CD8-positive, alpha-beta memory T cell (primary cell): ENCODE results near the gene PTPRJ. TPM values are rescaled to one million over a fixed set of nuclear protein-coding genes. Genes with fewer than 3 reads are reported as not detected.
A peak's percentile ranks its signal among the peaks of the same experiment; 100 is the strongest.
"Not testable (repeated sequence)": the region's sequence is repeated elsewhere in the genome, so short reads cannot be mapped to it uniquely, and the experiment has no call there.

Experiments
- CTCF ChIA-PET: fragments of 350-600 bp; sonication (Branson Sonifier 250); formaldehyde crosslinking; loops from one replicate; lab custom pipeline; 2021; ENCODE audit warnings: antibody characterized with exemption; lab: Charles Lee
- POLR2A ChIA-PET: fragments of 350-600 bp; sonication (Branson Sonifier 250); formaldehyde crosslinking; loops from one replicate; lab custom pipeline; 2021; ENCODE audit warnings: antibody characterized with exemption; lab: Charles Lee
- DNase-seq, 5 donors: peaks; one replicate each; pipeline versions ENCODE4 v3.0.0 to v3.0.0-alpha.2; 2020 to 2022; ENCODE audit warnings: mixed read lengths in 1 of 5
- H3K27ac ChIP-seq: one replicate; pipeline ENCODE4 v1.7.0; 2013; ENCODE audit warnings: low read depth, mild to moderate bottlenecking, low read length, moderate library complexity
- H3K27me3 ChIP-seq: 2 replicates; pipeline ENCODE4 v1.7.0; 2013; ENCODE audit warnings: low read length, mild to moderate bottlenecking; ENCODE audit not compliant: insufficient read depth, poor library complexity, severe bottlenecking
- H3K36me3 ChIP-seq: 2 replicates; pipeline ENCODE4 v1.7.0; 2013; ENCODE audit warnings: mild to moderate bottlenecking, low read length, moderate library complexity; ENCODE audit not compliant: insufficient read depth
- H3K4me1 ChIP-seq: 2 replicates; pipeline ENCODE4 v1.7.0; 2013; ENCODE audit warnings: mild to moderate bottlenecking, low read length, moderate library complexity; ENCODE audit not compliant: insufficient read depth
- H3K4me3 ChIP-seq: 2 replicates; pipeline ENCODE4 v1.7.0; 2013; ENCODE audit warnings: mild to moderate bottlenecking, low read length
- H3K9me3 ChIP-seq: 2 replicates; pipeline ENCODE4 v1.7.0; 2013; ENCODE audit warnings: mild to moderate bottlenecking, low read length
- H3K27ac Mint-ChIP-seq, 8 donors: one replicate each; pipeline ENCODE4 v1.8.0; 2020 to 2021; ENCODE audit warnings: mixed read lengths in 8 of 8, mild to moderate bottlenecking in 6 of 8, inconsistent platforms in 3 of 8, moderate library complexity in 3 of 8
- H3K27me3 Mint-ChIP-seq, 2 donors: one replicate each; pipeline ENCODE4 v1.8.0; 2020 to 2021; ENCODE audit warnings: mixed read lengths in 2 of 2, mild to moderate bottlenecking in 1 of 2, moderate library complexity in 1 of 2
- H3K36me3 Mint-ChIP-seq, 3 donors: one replicate each; pipeline ENCODE4 v1.8.0; 2020 to 2021; ENCODE audit warnings: mixed read lengths in 3 of 3, inconsistent platforms in 1 of 3, mild to moderate bottlenecking in 1 of 3
- H3K4me1 Mint-ChIP-seq, 3 donors: one replicate each; pipeline ENCODE4 v1.8.0; 2020 to 2021; ENCODE audit warnings: mixed read lengths in 3 of 3, inconsistent platforms in 1 of 3, mild to moderate bottlenecking in 1 of 3
- H3K4me3 Mint-ChIP-seq, 7 donors: one replicate each; pipeline ENCODE4 v1.8.0; 2020 to 2021; ENCODE audit warnings: mixed read lengths in 7 of 7, mild to moderate bottlenecking in 6 of 7, moderate library complexity in 4 of 7, inconsistent platforms in 2 of 7
- H3K9me3 Mint-ChIP-seq, 5 donors: one replicate each; pipeline ENCODE4 v1.8.0; 2020 to 2022; ENCODE audit warnings: mixed read lengths in 5 of 5, mild to moderate bottlenecking in 3 of 5, moderate library complexity in 2 of 5, inconsistent platforms in 1 of 5
- polyA plus RNA-seq: library from polyadenylated mRNA; unstranded; fragments of 300-500 nt; fragmentation: Illumina TruSeq; gene quantifications from one replicate; pipeline ENCODE4 v1.2.3, GENCODE V29; 2021
- total RNA-seq, 2 experiments: library from RNA; stranded (reverse); gene quantifications; one replicate each; pipeline ENCODE4 v1.2.3, GENCODE V29; 2021

PTPRJ gene
- total and polyA plus RNA-seq, 3 experiments from 2014 or later, result 16.0 to 25.6 (median 25.1) TPM

DNA sequence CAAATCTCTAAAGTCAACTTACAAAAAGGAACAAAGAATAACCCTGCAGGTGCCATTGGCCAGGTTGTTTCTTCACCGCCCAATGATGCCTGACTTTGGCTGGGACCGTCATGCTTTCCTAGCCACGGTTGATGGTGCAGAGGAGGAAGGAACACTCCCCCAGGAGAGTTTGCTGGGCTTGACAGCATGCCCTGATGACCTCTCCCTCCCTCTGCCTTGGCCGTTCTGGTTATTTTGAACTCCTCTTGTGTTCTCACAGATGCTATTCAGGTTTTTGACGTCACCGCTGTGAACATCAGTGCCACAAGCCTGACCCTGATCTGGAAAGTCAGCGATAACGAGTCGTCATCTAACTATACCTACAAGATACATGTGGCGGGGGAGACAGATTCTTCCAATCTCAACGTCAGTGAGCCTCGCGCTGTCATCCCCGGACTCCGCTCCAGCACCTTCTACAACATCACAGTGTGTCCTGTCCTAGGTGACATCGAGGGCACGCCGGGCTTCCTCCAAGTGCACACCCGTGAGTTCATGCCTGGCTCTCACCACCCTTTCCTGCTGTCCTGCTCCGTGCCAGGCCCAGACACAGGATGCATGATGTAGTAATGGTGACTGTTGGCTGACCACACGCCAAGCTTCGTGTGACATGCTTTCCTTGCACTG lies 147.3 kb downstream of the PTPRJ start:
- DNase-seq, result no peak
- Histone ChIP-seq H3K27ac (no peak overlapping the region), H3K36me3 (peaks cover 49% of the 10 kb centered on the region), H3K4me3 (no peak overlapping the region), H3K4me1 (no peaks in the 10 kb centered on the region), H3K27me3 (no peaks in the 10 kb centered on the region), H3K9me3 (no peaks in the 10 kb centered on the region)
- H3K4me3 Mint-ChIP-seq, result no peak overlapping the region
- POLR2A ChIA-PET, result no interaction called here
- CTCF ChIA-PET, result no interaction called here
- H3K36me3 Mint-ChIP-seq, result peaks cover 9 to 92% (median 36%) of the 10 kb centered on the region in 3 donors
- H3K27me3 Mint-ChIP-seq, result no peaks in the 10 kb centered on the region
- no peaks in the 10 kb centered on the region for H3K9me3 Mint-ChIP-seq
- peak overlapping the region in 3 of 8 donors; percentile 26 to 94 (median 84) for H3K27ac Mint-ChIP-seq
- H3K4me1 Mint-ChIP-seq, result peaks cover 15 to 18% (median 16%) of the 10 kb centered on the region in 3 donors

DNA sequence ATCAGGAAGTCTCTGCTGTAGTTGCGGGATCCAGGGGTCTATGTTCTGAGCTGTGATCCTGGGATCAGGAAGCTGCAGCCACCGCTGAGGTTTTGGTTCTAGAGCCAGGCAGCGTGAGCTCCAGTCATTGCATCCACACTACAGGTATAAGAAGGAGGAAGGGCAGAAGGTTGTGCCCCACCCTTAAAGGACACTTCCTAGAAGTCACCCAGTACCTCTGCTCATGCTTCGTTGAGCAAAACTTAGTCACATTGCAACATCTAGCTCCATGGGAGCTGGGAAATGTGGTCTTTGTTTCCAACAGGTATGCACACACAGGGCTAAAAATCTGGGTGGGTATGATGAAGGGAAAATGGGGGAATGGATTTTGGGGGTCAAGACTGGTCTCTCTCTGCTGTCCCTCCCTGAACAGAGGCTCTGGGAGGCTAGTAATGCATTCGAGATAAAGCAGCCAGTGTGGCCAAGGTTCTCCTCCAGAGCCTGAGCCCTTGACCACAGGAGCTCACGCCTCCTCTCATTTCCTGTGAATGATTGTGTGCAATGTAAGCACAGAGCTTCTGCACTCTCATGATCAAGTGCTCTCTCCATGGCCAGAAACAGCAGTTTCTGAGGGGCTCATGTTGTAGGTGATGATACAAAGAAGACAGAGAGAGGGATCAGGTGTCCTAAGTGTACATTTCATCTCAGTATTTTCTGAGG lies 149.5 kb downstream of the PTPRJ start:
- no peaks in the 10 kb centered on the region for H3K9me3 Mint-ChIP-seq
- no peak for DNase-seq
- H3K9me3 ChIP-seq, result no peaks in the 10 kb centered on the region
- no peaks in the 10 kb centered on the region for H3K27me3 ChIP-seq
- H3K4me3 Mint-ChIP-seq, result peak overlapping the region in 1 of 7 donors; percentile 4
- peaks cover 39% of the 10 kb centered on the region for H3K36me3 ChIP-seq
- peak overlapping the region; percentile 16 to 85 (median 49) for H3K27ac Mint-ChIP-seq
- H3K4me1 ChIP-seq, result no peaks in the 10 kb centered on the region
- no peaks in the 10 kb centered on the region for H3K27me3 Mint-ChIP-seq
- peaks cover 3 to 84% (median 30%) of the 10 kb centered on the region in 3 donors for H3K36me3 Mint-ChIP-seq
- H3K4me3 ChIP-seq, result no peak overlapping the region
- no peak overlapping the region for H3K27ac ChIP-seq
- ChIA-PET CTCF (no interaction called here), POLR2A (no interaction called here)
- peaks cover 15 to 18% (median 16%) of the 10 kb centered on the region in 3 donors for H3K4me1 Mint-ChIP-seq

DNA sequence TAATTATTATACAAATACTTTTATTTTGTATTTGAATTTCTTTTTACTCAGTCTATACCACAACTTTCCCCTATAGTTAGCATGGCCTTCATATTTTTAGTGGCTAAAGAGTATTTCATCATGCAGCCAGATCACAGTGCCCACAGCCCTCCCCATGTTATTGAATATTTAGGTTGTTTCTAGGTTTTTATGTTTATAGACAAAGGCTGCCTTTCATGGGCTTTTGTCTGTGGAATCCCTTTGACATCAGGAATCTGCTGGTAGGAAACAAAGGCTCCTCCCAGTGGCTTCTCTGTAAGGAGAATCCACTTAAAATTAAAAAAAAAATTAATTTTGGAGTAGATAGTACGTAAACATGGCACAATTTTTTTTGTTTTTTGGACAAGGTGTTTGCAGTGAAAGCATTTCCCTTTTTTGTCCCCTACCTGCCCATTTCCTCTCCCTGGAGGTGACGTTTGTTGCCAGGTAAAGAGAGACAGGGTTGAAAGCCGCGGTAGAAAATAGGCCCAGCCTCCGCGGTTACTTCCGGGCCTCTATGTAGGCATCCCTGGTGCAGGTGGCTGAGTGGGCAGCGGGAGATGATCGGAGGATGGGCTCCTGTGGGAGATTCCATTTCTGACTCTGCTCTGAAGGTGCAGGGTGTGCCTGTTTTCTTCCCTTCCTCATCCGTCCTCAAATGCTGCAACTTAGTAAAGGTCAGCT lies 154.0 kb downstream of the PTPRJ start:
- no peak overlapping the region for H3K4me3 Mint-ChIP-seq
- H3K9me3 Mint-ChIP-seq, result no peaks in the 10 kb centered on the region
- Histone ChIP-seq H3K4me1 (no peaks in the 10 kb centered on the region), H3K27ac (no peak overlapping the region), H3K9me3 (no peaks in the 10 kb centered on the region), H3K27me3 (no peaks in the 10 kb centered on the region), H3K36me3 (peaks cover 24% of the 10 kb centered on the region), H3K4me3 (no peak overlapping the region)
- no peak for DNase-seq
- H3K4me1 Mint-ChIP-seq, result peaks cover 9 to 10% (median 9%) of the 10 kb centered on the region in 3 donors
- POLR2A ChIA-PET, result no interaction called here
- H3K27ac Mint-ChIP-seq, result peak overlapping the region in 3 of 8 donors; percentile 18 to 50 (median 23)
- CTCF ChIA-PET, result no interaction called here
- H3K36me3 Mint-ChIP-seq, result peaks cover 0 to 73% (median 27%) of the 10 kb centered on the region in 3 donors
- H3K27me3 Mint-ChIP-seq, result no peaks in the 10 kb centered on the region

DNA sequence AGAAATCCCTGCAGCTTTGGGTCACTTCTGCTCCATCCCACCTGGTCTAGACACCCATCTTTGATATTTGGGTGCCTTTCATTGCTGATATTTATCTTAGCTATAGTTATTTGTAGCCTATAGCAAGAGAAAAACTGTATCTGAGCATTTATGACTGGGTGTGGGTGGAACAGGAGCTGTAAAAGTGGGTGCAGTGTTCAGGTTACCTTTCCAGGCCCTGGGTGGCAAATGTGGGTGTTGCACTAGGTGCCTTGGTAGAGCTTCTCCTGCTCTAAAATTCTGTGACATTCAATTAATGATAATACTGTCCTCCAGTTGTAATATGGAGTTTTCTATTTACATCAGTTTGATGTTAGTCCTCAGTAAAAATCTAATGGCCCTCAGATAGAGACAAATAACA lies 157.9 kb downstream of the PTPRJ start:
- no peaks in the 10 kb centered on the region for H3K4me1 ChIP-seq

DNA sequence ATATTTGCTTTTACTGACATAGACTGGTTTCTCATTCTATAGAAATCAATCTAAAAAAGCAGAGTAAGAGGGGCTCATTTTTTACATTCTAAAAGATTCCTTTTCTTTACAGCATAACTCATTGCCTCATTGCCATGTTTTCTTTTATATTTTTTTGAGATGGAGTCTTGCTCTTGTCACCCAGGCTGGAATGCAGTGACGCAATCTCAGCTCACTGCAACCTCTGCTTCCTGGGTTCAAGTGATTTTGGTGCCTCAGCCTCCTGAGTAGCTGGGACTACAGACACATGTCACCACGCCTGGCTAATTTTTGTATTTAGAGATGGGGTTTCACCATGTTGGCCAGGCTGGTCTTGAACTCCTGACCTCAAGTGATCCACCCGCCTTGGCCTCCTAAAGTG lies 159.5 kb downstream of the PTPRJ start:
- H3K27me3 Mint-ChIP-seq, H3K27me3 ChIP-seq, POLR2A ChIA-PET, H3K27ac ChIP-seq, H3K9me3 Mint-ChIP-seq, H3K4me1 ChIP-seq, H3K4me3 Mint-ChIP-seq, H3K9me3 ChIP-seq, H3K4me3 ChIP-seq, DNase-seq, CTCF ChIA-PET: not testable (repeated sequence)
- peaks cover 35% of the 10 kb centered on the region for H3K36me3 ChIP-seq
- Mint-ChIP-seq H3K36me3 (peaks cover 0 to 84% (median 32%) of the 10 kb centered on the region in 3 donors), H3K27ac (peak overlapping the region in 2 of 8 donors; percentile 55 to 59), H3K4me1 (peaks cover 15 to 22% (median 20%) of the 10 kb centered on the region in 3 donors)

More for the DNA sequence above, 157.9 kb downstream of the PTPRJ start:
- no peak for DNase-seq
- CTCF ChIA-PET, result no interaction called here
- POLR2A ChIA-PET, result no interaction called here
- H3K36me3 ChIP-seq, result peaks cover 22% of the 10 kb centered on the region
- H3K9me3 ChIP-seq, result no peaks in the 10 kb centered on the region
- no peak overlapping the region for H3K27ac ChIP-seq
- no peak overlapping the region for H3K4me3 ChIP-seq
- H3K9me3 Mint-ChIP-seq, result no peaks in the 10 kb centered on the region
- peaks cover 15 to 22% (median 20%) of the 10 kb centered on the region in 3 donors for H3K4me1 Mint-ChIP-seq
- H3K27ac Mint-ChIP-seq, result peak overlapping the region in 5 of 8 donors; percentile 14 to 65 (median 42)
- no peaks in the 10 kb centered on the region for H3K27me3 ChIP-seq
- no peaks in the 10 kb centered on the region for H3K27me3 Mint-ChIP-seq
- no peak overlapping the region for H3K4me3 Mint-ChIP-seq
- H3K36me3 Mint-ChIP-seq, result peaks cover 0 to 77% (median 30%) of the 10 kb centered on the region in 3 donors

DNA sequence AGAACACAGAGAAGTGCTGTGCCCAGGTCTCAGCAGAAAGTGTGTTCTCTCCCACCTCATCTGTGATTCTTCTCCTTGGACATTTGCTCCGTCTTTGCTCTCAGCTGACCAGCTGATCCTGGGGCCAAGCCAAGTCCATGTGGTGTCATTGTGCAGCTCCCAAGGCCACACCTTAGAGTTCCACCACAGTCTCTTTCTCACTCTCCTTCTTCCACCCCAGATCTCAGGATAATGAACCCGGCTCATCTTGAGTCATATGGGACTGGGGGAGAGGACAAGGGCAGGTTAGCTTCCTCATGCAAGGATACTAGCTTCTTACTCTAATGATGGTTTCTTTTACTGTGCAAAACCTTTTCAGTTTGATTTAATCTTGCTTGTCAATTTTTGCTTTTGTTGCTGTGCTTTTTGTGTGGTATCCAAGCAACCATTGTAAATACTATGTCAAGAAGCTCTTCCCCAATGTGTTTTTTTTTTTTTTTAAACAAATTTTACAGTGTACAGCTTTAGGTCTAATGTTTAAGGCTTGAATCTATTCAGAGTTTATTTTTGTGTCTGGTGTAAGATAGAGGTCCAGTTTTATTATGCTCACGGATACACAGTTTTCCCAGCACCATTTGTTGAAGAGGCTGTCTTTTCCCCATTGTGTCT lies 161.2 kb downstream of the PTPRJ start:
- H3K27me3 Mint-ChIP-seq, result no peaks in the 10 kb centered on the region

DNA sequence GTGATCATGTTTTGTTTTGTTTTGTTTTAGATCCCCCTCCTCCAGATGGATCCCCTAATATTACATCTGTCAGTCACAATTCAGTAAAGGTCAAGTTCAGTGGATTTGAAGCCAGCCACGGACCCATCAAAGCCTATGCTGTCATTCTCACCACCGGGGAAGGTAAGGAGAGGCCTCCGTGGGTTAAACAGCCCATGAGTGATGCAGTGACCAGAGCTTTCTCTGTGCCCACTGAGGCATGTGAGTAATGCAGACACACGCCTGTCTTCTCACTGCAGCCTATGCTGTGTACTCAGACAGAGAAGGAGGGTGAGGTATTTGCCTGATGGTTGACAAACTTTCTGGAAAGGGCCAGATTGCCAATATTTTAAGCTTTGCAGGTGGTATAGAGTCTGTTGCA lies 162.5 kb downstream of the PTPRJ start:
- no peak for DNase-seq
- no peaks in the 10 kb centered on the region for H3K27me3 ChIP-seq
- no peaks in the 10 kb centered on the region for H3K9me3 ChIP-seq
- POLR2A ChIA-PET, result no interaction called here
- CTCF ChIA-PET, result no interaction called here
- no peaks in the 10 kb centered on the region for H3K4me1 ChIP-seq
- H3K36me3 ChIP-seq, result peaks cover 43% of the 10 kb centered on the region
- Mint-ChIP-seq H3K36me3 (peaks cover 0 to 90% (median 32%) of the 10 kb centered on the region in 3 donors), H3K27me3 (no peaks in the 10 kb centered on the region), H3K4me3 (no peak overlapping the region), H3K27ac (peak overlapping the region in 5 of 8 donors; percentile 30 to 92 (median 61)), H3K9me3 (no peaks in the 10 kb centered on the region), H3K4me1 (peaks cover 17 to 25% (median 20%) of the 10 kb centered on the region in 3 donors)
- no peak overlapping the region for H3K4me3 ChIP-seq
- no peak overlapping the region for H3K27ac ChIP-seq

More for the DNA sequence above, 161.2 kb downstream of the PTPRJ start:
- no peaks in the 10 kb centered on the region for H3K27me3 ChIP-seq
- Mint-ChIP-seq H3K4me1 (peaks cover 17 to 25% (median 20%) of the 10 kb centered on the region in 3 donors), H3K36me3 (peaks cover 0 to 88% (median 28%) of the 10 kb centered on the region in 3 donors), H3K9me3 (no peaks in the 10 kb centered on the region), H3K27ac (peak overlapping the region in 7 of 8 donors; percentile 29 to 92 (median 58)), H3K4me3 (no peak overlapping the region)
- peak in 1 of 5 donors; percentile 8 for DNase-seq
- POLR2A ChIA-PET, result no interaction called here
- H3K4me3 ChIP-seq, result no peak overlapping the region
- H3K27ac ChIP-seq, result no peak overlapping the region
- H3K4me1 ChIP-seq, result no peaks in the 10 kb centered on the region
- peaks cover 46% of the 10 kb centered on the region for H3K36me3 ChIP-seq
- no peaks in the 10 kb centered on the region for H3K9me3 ChIP-seq
- CTCF ChIA-PET, result no interaction called here
